AG08395 (cell line): Measurements from ENCODE around the gene TSEN54.
"Not testable (repeated sequence)": the region's sequence is repeated elsewhere in the genome, so short reads cannot be mapped to it uniquely, and the experiment has no call there.

Source experiments
- DNase-seq: peaks from one replicate; pipeline ENCODE4 v3.0.0; 2012; ENCODE audit warnings: mixed read lengths, low spot score

The TSEN54 gene

DNA sequence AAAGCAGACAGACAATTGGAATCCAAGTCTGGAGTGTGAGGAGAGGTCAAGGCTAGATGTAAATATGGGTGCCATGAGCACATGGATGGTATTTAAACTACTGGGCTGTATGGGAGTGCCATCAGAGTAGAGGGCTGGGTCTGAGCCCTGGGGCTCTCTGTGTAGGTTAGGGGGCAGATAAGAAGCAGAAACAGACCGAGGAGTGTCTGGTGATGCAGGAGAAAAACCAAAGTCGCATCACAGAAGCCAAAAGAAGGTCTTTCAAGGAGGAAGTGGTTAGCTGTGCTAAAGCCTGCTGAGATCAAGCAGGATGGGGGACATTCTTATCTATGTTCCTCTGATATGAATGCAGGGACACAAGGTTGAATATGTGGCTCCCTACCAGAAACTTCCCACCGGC, 1.9 kb downstream of the TSEN54 start:
- DNase-seq, result no peak

GRCh38 chr17:75518983-75519537, 2.7 kb downstream of the TSEN54 start:
- DNase-seq, result no peak

- not testable (repeated sequence) for DNase-seq
Measured at GRCh38 chr17:75520413-75520812, 4.1 kb downstream of the TSEN54 start.

GRCh38 chr17:75521290-75521689, 5.0 kb downstream of the TSEN54 start:
- DNase-seq, result no peak

- no peak for DNase-seq
Measured at GRCh38 chr17:75521951-75522727, 5.8 kb downstream of the TSEN54 start.

- no peak for DNase-seq
Measured at GRCh38 chr17:75523647-75524046, 7.3 kb downstream of the TSEN54 start.

DNA sequence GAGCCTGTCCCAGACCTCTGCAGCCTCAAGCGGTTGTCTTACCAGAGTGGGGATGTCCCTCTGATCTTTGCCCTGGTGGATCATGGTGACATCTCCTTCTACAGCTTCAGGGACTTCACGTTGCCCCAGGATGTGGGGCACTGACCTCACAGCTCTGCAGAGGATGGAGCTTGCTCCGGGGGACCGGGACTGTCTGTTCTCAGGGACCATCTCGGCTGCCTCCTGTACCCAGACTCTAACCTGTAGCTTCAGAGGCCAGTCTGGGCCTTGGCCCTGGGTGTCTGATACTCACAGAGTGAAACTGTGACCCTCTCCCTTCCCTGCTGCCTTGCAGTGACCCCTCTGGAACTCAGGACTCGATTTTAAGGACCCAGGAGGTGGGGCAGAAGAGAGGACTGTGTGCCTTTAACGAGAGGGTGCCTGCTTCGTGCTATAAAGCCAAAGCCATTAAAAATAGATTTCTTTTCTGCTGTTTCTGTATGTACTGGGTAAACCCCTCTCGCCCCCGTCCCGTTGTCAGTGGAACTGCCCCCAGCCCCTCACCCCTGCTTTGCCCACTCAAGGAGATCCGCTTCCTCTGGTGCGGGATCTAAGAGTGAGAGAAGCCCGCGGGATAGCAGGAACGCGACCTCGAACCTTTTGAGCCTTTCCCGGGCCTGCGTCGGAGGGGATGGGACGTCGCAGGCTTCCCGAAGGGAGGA, 8.1 kb downstream of the TSEN54 start:
- no peak for DNase-seq

- DNase-seq, result peak; percentile 45
Measured at GRCh38 chr17:75524970-75525805, 8.9 kb downstream of the TSEN54 start, which contains the start of gene LLGL2. Gene LLGL2 (plus strand): TSS chr17:75525697. CDS start chr17:75543427, 17,730 bp downstream.

DNA sequence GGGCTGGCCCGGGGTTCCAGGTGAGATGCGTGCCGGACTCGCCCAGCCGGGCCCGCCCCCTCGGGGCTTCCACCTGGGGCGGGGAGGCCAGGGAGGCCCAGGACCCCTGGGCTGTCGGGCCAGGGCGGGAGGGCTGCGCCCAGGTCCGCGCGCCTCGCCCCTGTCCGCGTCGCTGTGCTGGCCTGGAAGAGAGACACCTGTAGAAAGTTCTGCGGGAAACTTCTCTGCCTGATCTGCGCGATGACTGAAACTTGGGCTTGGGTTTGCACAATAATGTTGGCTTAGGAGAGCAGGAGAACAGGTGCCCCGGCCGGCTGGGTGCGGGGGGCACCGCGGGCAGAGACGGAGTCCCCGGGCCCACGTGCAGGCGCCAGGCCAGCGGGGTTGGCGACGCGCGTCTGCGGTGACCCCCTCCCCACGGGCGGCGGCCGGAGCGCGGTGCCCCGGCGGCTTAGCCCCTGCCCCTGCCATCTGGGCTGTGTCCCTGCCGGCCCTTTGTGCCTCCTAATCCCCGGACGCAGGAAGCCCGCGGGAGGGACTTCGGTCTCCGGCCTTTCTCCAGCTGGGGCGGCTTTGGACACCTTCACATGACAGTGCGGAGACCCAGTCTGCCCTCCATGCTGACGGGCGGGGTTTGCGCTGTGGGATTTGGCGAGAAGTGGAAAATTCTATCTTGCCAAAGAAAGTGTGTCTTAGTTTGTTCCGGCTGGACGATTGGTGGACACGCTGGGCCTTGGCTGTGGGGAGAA, 9.7 kb downstream of the TSEN54 start:
- no peak for DNase-seq

DNA sequence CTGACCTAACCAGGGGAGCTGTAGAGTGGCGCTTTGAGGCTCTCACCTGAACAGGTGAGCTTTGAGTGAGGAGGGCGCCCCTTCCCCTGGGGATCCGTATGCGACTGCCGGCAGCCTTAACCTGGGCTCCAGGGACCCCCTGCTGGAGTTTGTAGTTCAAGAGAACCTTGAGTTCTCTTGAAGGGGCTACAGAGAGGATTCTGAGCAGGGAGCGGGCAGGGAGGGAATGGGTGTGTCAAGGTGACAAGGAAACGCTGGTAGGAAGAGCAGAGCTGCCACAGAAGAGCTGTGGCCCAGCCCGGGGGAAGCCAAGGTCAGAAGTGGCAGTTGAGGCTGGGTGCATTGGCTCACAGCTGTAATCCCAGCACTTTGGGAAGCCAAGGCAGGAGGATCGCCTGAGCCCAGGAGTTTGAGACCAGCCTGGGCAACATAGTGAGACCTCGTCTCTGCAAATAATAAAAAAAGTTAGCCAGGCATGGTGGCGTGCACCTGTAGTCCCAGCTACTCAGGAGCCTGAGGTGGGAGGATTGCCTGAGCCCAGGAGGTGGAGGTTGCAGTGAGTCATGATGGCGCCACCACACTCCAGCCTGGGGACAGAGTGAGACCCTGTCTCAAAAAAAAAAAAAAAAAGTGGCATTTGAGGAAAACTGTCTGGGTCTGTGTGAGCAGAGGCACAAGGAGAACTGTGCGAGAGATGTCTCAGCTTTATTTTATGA, 10.4 kb downstream of the TSEN54 start:
- DNase-seq, result no peak

DNA sequence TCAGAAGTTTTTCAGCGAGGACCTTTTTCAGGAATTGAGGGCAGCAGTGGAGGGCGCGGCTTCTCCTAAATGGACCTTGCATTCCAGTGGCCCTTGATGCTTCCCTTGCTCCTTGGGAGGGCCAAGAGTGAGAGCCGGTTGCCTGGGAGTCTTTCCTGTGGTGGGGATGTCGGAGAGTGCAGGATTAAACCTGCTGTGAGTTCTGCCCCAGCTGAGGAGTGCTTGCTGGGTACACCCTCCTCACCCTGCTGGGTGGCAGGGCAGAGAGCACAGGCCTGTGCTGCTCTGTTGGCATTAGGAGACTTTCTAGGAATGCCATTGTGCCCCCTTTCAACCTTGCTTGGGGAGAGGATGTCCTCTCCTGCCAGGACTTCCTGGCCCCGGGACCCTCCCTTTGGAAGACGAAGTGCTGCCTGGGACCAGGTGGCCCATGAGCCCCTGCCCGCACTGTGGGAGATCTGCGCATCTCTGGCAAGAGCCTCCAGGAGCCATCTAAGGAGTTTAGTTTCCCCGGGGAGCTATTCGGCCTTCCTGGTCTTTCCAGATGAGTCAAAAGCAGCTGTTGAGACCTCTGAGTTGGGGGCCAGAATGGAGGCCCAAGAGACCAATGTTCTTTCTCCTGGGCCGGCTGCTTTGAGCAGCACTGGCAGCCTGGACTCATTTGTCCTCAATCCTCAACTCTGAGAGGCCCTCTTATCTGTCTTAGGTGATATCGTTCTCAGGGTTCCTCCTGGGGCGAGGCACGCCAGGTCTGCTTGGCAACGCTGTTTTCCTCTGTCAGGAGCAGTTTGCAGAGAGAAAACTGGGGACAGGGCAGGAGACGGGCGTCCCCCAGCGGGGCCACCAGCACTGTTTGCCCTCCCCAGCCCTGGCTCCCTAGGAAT, 14.8 kb downstream of the TSEN54 start:
- DNase-seq, result no peak

- DNase-seq, result no peak
Measured at GRCh38 chr17:75531721-75532072, 15.4 kb downstream of the TSEN54 start.

DNA sequence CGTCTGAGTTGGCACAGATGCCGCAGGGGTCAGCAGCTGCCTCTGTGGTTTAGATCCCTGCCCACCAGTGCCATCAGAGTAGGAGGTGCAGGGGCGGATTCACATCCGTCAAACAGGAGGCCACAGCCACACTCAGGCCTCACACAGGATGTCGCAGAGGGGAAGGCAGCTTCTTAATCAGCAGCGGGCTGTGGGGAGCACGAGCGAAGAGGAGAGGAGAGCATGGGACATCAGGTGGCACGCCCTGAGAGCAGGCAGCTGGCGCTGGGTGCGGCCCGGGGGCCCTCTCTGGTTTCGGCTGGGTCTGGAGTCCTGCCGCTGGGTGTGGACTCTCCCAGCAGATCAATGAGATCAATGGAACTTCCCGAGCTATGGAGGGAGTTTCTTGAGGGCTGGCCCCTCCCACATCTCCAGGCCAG, 18.8 kb downstream of the TSEN54 start:
- DNase-seq, result no peak

DNA sequence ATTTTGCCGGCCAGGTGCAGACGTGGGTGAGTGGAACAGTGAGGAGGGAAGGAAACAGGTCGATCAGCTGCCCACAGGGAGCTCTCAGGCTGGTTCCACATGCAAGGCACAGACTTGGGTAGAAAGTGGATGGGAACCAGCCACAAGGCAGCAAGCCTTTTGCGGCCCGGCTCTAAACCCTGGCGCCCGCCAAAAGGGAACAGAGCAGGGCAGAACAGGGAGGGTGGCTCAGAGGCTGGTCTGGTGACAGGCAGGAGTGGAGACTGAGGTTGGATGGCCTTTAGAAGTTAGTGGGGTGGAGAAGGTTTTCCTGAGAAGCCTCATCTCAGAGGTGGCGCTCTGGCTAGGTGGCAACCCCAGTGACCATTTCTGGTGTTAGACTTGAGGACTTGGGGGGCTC, 19.5 kb downstream of the TSEN54 start:
- DNase-seq, result no peak

DNA sequence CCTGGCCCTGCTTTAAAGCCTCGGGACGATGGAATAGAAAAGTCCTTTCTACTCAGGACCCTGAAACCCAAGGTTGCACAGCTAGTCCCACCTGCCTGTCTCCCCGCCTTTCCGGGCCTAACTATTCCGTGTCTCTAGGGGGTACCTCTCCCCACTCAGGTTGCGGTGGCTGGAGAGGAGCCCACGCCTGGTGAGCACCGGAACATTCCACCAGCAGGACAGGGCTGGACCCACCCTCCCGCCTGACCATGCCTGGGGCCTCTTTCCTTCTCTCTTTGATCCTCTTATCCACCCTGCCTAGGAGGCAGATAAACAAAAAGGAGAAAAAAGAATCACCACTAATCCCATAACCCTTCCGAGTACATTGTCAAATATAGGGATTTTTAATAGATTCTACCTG, 20.0 kb downstream of the TSEN54 start:
- DNase-seq, result no peak

- DNase-seq, result no peak
Measured at GRCh38 chr17:75539967-75540729, 23.8 kb downstream of the TSEN54 start.

- no peak for DNase-seq
Measured at GRCh38 chr17:75540923-75541503, 24.7 kb downstream of the TSEN54 start.

- DNase-seq, result no peak
Measured at GRCh38 chr17:75542229-75542628, 25.9 kb downstream of the TSEN54 start.
